Renal pelvis (tissue), 4 donors: Measurements from ENCODE around the gene COL4A1. TPM values are rescaled to one million over a fixed set of nuclear protein-coding genes. Genes with fewer than 3 reads are reported as not detected.

Experiments
- DNase-seq: peaks from one replicate; pipeline ENCODE4 v3.0.0-alpha.2; 2013
- polyA plus RNA-seq, 3 donors: library from polyadenylated mRNA; unstranded; fragments of 120-200 nt; gene quantifications; one replicate each; pipeline ENCODE4 v1.2.1, GENCODE V29; 2013; ENCODE audit not compliant: insufficient read length in 3 of 3

COL4A1 gene
- polyA plus RNA-seq, 3 donors = 465 to 569 (median 551) TPM

GRCh38 chr13:110280231-110280813, 26.6 kb downstream of the COL4A1 start:
- no peak for DNase-seq

GRCh38 chr13:110279684-110280083, 27.3 kb downstream of the COL4A1 start:
- no peak for DNase-seq

- DNase-seq = no peak
Observed at GRCh38 chr13:110278859-110279258, 28.1 kb downstream of the COL4A1 start.

GRCh38 chr13:110277357-110277975, 29.5 kb downstream of the COL4A1 start:
- DNase-seq = no peak

GRCh38 chr13:110276553-110276950, 30.4 kb downstream of the COL4A1 start:
- no peak for DNase-seq

GRCh38 chr13:110275931-110276552, 30.9 kb downstream of the COL4A1 start:
- DNase-seq = no peak

GRCh38 chr13:110274687-110275086, 32.3 kb downstream of the COL4A1 start:
- DNase-seq = no peak

GRCh38 chr13:110273254-110273653, 33.7 kb downstream of the COL4A1 start:
- DNase-seq = no peak

- DNase-seq = no peak
Observed at GRCh38 chr13:110272651-110273050, 34.3 kb downstream of the COL4A1 start.

- DNase-seq = no peak
Observed at GRCh38 chr13:110272227-110272626, 34.7 kb downstream of the COL4A1 start.

GRCh38 chr13:110271313-110271712, 35.6 kb downstream of the COL4A1 start:
- DNase-seq = no peak

- DNase-seq = no peak
Observed at GRCh38 chr13:110270507-110270906, 36.5 kb downstream of the COL4A1 start.

- DNase-seq = no peak
Observed at GRCh38 chr13:110269509-110270185, 37.3 kb downstream of the COL4A1 start.

GRCh38 chr13:110268576-110269185, 38.3 kb downstream of the COL4A1 start:
- DNase-seq = no peak

- no peak for DNase-seq
Observed at GRCh38 chr13:110268061-110268460, 38.9 kb downstream of the COL4A1 start.

- no peak for DNase-seq
Observed at GRCh38 chr13:110266983-110267382, 40.0 kb downstream of the COL4A1 start.

GRCh38 chr13:110266431-110266809, 40.5 kb downstream of the COL4A1 start:
- DNase-seq = no peak

- no peak for DNase-seq
Observed at GRCh38 chr13:110265682-110266430, 41.1 kb downstream of the COL4A1 start.

- no peak for DNase-seq
Observed at GRCh38 chr13:110265341-110265681, 41.6 kb downstream of the COL4A1 start.

- no peak for DNase-seq
Observed at GRCh38 chr13:110264685-110265275, 42.2 kb downstream of the COL4A1 start.

GRCh38 chr13:110263888-110264287, 43.1 kb downstream of the COL4A1 start:
- DNase-seq = no peak

GRCh38 chr13:110263404-110263803, 43.6 kb downstream of the COL4A1 start:
- no peak for DNase-seq
